Astrocyte (in vitro differentiated cells and primary cell): ENCODE results near the gene CLDN19. TPM values are rescaled to one million over a fixed set of nuclear protein-coding genes. Genes with fewer than 3 reads are reported as not detected.

Experiments
- DNase-seq: peaks from one replicate; pipeline ENCODE4 v3.0.0-alpha.2; 2010; ENCODE audit warnings: low read depth
- FAIRE-seq: peaks from 2 replicates; lab custom pipeline; 2011; peaks lifted over from hg19 to GRCh38; lab: Jason Lieb, UNC
- H2AFZ ChIP-seq: 2 replicates; pipeline ENCODE4 v1.6.0; 2012; ENCODE audit warnings: low read depth, low read length, inconsistent platforms
- H3K27ac ChIP-seq: 2 replicates; pipeline ENCODE4 v1.5.1; 2011; ENCODE audit warnings: low read depth, low read length, inconsistent platforms
- H3K27me3 ChIP-seq: 2 replicates; pipeline ENCODE4 v1.6.0; 2011; ENCODE audit warnings: low read length, inconsistent platforms; ENCODE audit not compliant: insufficient read depth
- H3K36me3 ChIP-seq: 2 replicates; pipeline ENCODE4 v1.5.1; 2011; ENCODE audit warnings: low read length, inconsistent platforms; ENCODE audit not compliant: insufficient read depth
- H3K4me1 ChIP-seq: 2 replicates; pipeline ENCODE4 v1.5.1; 2011; ENCODE audit warnings: low read length, inconsistent platforms; ENCODE audit not compliant: insufficient read depth
- H3K4me2 ChIP-seq: 2 replicates; pipeline ENCODE4 v1.6.0; 2012; ENCODE audit warnings: low read length, inconsistent platforms
- H3K4me3 ChIP-seq: 2 replicates; pipeline ENCODE4 v1.5.1; 2011; ENCODE audit warnings: low read depth, mild to moderate bottlenecking, low read length, inconsistent platforms; ENCODE audit not compliant: insufficient read depth
- H3K79me2 ChIP-seq: 2 replicates; pipeline ENCODE4 v1.6.0; 2012; ENCODE audit warnings: mild to moderate bottlenecking, low read length, inconsistent platforms; ENCODE audit not compliant: insufficient read depth
- H3K9ac ChIP-seq: 2 replicates; pipeline ENCODE4 v1.6.0; 2012; ENCODE audit warnings: mild to moderate bottlenecking, low read length, inconsistent platforms
- H3K9me3 ChIP-seq: 2 replicates; pipeline ENCODE4 v1.5.1; 2012; ENCODE audit warnings: low read depth, mild to moderate bottlenecking, low read length, inconsistent platforms; ENCODE audit not compliant: insufficient read depth
- H4K20me1 ChIP-seq: 2 replicates; pipeline ENCODE4 v1.6.0; 2012; ENCODE audit warnings: low read length, inconsistent platforms; ENCODE audit not compliant: insufficient read depth
- H3K27ac Mint-ChIP-seq: one replicate; pipeline ENCODE4 v1.8.0; 2021; ENCODE audit warnings: mild to moderate bottlenecking, mixed read lengths; ENCODE audit not compliant: unreplicated experiment
- H3K27me3 Mint-ChIP-seq: one replicate; pipeline ENCODE4 v1.8.0; 2021; ENCODE audit warnings: low read depth, mixed read lengths; ENCODE audit not compliant: unreplicated experiment
- H3K36me3 Mint-ChIP-seq: one replicate; pipeline ENCODE4 v1.8.0; 2021; ENCODE audit warnings: low read depth, mixed read lengths; ENCODE audit not compliant: unreplicated experiment
- H3K4me1 Mint-ChIP-seq: one replicate; pipeline ENCODE4 v1.8.0; 2021; ENCODE audit warnings: low read depth, mixed read lengths; ENCODE audit not compliant: unreplicated experiment
- H3K4me3 Mint-ChIP-seq: one replicate; pipeline ENCODE4 v1.8.0; 2021; ENCODE audit warnings: mild to moderate bottlenecking, moderate library complexity, mixed read lengths; ENCODE audit not compliant: unreplicated experiment
- H3K9me3 Mint-ChIP-seq: one replicate; pipeline ENCODE4 v1.8.0; 2021; ENCODE audit warnings: mild to moderate bottlenecking, mixed read lengths; ENCODE audit not compliant: unreplicated experiment
- EZH2 ChIP-seq: IDR thresholded peaks from 2 replicates; pipeline ENCODE4 v1.6.1; 2012; ENCODE audit warnings: mild to moderate bottlenecking, low read length, inconsistent platforms; ENCODE audit not compliant: insufficient read depth
- total RNA-seq: library from RNA; stranded (reverse); gene quantifications from 2 replicates; pipeline ENCODE4 v1.2.1, GENCODE V29; 2021
- TF ChIP-seq, protein P1 (sequence below): IDR thresholded peaks from 2 replicates; pipeline ENCODE4 v1.5.1; 2011; ENCODE audit warnings: low read depth, mild to moderate bottlenecking, inconsistent platforms, low read length, moderate library complexity; ENCODE audit not compliant: insufficient read depth

Gene CLDN19
- total RNA-seq, 1 donor from 2014 or later = 0.11 TPM

DNA sequence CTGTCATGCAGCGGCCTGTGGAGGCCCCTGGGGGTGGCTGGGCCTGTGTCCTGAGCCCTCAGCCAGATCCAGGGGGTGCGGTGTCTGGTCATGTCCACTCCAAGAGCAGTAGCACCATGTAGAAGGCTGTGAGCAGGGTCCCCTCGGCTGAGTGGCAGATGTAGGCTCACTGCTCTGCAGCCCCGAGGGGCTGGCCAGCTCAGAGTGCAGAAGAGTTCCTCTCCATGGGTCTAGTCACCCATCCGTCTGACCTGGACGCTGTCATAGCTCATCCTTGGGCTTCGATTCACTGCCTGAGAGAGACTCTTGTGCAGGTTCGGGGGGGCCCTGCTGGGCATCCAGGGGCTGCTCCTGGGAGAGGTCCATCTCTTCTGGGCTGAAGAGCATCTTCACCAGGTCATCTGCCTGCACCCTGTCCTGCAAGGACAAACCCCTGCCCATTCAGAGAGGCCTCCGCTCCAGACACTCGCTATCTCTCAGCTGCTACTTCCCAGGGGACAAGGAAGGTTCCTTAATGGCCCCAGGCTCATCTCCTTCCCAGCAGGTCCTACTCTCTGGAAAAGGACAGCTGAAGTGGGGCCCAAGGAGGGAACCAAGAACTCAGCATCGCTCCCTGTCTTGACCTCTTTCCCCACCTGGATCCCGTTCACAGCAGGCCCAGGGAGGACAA, 6.5 kb upstream of the CLDN19 start:
- no peak overlapping the region for H3K4me3 Mint-ChIP-seq
- H3K4me1 Mint-ChIP-seq = no peaks in the 10 kb centered on the region
- H2AFZ ChIP-seq = no peak overlapping the region
- no peak overlapping the region for H3K9ac ChIP-seq
- no peaks in the 10 kb centered on the region for H3K27me3 ChIP-seq
- no peaks in the 10 kb centered on the region for H3K79me2 ChIP-seq
- H3K4me1 ChIP-seq = no peaks in the 10 kb centered on the region
- peaks cover 37% of the 10 kb centered on the region for H3K36me3 Mint-ChIP-seq
- FAIRE-seq (no peak), DNase-seq (no peak)
- no peaks in the 10 kb centered on the region for H3K9me3 ChIP-seq
- H3K36me3 ChIP-seq = peaks cover 23% of the 10 kb centered on the region
- peaks cover 54% of the 10 kb centered on the region for H4K20me1 ChIP-seq
- H3K27ac Mint-ChIP-seq = no peak overlapping the region
- H3K27me3 Mint-ChIP-seq = no peaks in the 10 kb centered on the region
- no peak for TF ChIP-seq EZH2
- TF ChIP-seq, protein P1, sequence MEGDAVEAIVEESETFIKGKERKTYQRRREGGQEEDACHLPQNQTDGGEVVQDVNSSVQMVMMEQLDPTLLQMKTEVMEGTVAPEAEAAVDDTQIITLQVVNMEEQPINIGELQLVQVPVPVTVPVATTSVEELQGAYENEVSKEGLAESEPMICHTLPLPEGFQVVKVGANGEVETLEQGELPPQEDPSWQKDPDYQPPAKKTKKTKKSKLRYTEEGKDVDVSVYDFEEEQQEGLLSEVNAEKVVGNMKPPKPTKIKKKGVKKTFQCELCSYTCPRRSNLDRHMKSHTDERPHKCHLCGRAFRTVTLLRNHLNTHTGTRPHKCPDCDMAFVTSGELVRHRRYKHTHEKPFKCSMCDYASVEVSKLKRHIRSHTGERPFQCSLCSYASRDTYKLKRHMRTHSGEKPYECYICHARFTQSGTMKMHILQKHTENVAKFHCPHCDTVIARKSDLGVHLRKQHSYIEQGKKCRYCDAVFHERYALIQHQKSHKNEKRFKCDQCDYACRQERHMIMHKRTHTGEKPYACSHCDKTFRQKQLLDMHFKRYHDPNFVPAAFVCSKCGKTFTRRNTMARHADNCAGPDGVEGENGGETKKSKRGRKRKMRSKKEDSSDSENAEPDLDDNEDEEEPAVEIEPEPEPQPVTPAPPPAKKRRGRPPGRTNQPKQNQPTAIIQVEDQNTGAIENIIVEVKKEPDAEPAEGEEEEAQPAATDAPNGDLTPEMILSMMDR = no peak
- peaks cover 2% of the 10 kb centered on the region for H3K9me3 Mint-ChIP-seq
- no peak overlapping the region for H3K27ac ChIP-seq
- no peak overlapping the region for H3K4me3 ChIP-seq
- H3K4me2 ChIP-seq = no peak overlapping the region

DNA sequence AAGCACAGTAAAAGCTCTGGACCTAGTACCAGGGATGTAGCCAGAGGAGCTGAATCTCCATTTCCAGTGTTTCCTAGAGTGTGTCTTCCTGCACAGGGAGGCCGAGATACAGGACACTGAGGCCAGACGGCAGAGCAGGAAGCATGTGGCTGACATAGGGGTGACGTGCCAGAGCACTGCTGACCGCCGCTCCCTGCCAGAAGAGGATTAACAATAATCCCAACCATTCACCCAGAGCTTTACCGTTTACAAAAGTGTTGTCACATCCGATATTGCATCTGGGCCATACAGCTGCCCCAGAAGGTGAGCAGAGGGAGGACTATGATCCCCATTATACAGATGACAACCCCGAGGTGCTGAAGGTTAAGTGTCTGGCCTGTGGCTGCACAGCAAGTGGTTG, 5.8 kb upstream of the CLDN19 start:
- Histone ChIP-seq H3K79me2 (no peaks in the 10 kb centered on the region), H3K9ac (no peak overlapping the region), H4K20me1 (peaks cover 53% of the 10 kb centered on the region), H3K27ac (no peak overlapping the region), H3K27me3 (no peaks in the 10 kb centered on the region), H3K9me3 (no peaks in the 10 kb centered on the region), H3K36me3 (peaks cover 23% of the 10 kb centered on the region), H3K4me3 (no peak overlapping the region), H3K4me2 (no peak overlapping the region), H2AFZ (no peak overlapping the region), H3K4me1 (no peaks in the 10 kb centered on the region)
- TF ChIP-seq EZH2 = no peak
- TF ChIP-seq, protein P1 = no peak
- H3K9me3 Mint-ChIP-seq = peaks cover 2% of the 10 kb centered on the region
- DNase-seq = no peak
- peaks cover 36% of the 10 kb centered on the region for H3K36me3 Mint-ChIP-seq
- no peaks in the 10 kb centered on the region for H3K4me1 Mint-ChIP-seq
- no peak overlapping the region for H3K27ac Mint-ChIP-seq
- FAIRE-seq = no peak
- H3K27me3 Mint-ChIP-seq = no peaks in the 10 kb centered on the region
- no peak overlapping the region for H3K4me3 Mint-ChIP-seq

DNA sequence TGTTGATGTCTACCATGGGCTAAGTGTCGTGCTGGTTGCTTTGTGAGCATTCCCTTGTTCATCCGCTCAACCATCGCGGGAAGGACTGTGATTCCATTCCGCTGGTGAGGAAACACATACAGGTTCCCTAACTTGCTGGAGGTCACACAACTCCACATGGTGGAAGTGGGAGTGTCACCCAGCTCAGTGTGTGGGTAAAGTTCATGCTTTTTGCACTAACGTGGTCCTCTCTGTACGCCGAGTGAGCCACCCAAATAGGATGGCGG, 4.0 kb upstream of the CLDN19 start:
- Mint-ChIP-seq H3K27ac (no peak overlapping the region), H3K27me3 (peaks cover 3% of the 10 kb centered on the region), H3K9me3 (peaks cover 2% of the 10 kb centered on the region), H3K36me3 (peaks cover 25% of the 10 kb centered on the region), H3K4me1 (peaks cover 5% of the 10 kb centered on the region), H3K4me3 (no peak overlapping the region)
- no peak for DNase-seq
- Histone ChIP-seq H3K27me3 (no peaks in the 10 kb centered on the region), H3K27ac (no peak overlapping the region), H3K9me3 (no peaks in the 10 kb centered on the region), H2AFZ (no peak overlapping the region), H3K4me3 (no peak overlapping the region), H3K9ac (no peak overlapping the region), H3K4me1 (no peaks in the 10 kb centered on the region), H3K4me2 (no peak overlapping the region), H3K36me3 (peaks cover 13% of the 10 kb centered on the region), H4K20me1 (peaks cover 42% of the 10 kb centered on the region), H3K79me2 (no peaks in the 10 kb centered on the region)
- FAIRE-seq = no peak
- no peak for TF ChIP-seq EZH2
- TF ChIP-seq, protein P1 = no peak
